HFFc6 (cell line): ENCODE results near the gene MAP1LC3B2. TPM values are rescaled to one million over a fixed set of nuclear protein-coding genes. Genes with fewer than 3 reads are reported as not detected.
A peak's percentile ranks its signal among the peaks of the same experiment; 100 is the strongest.

Experiments
- DNase-seq: peaks from one replicate; pipeline ENCODE4 v3.0.0-alpha.2; 2018
- H3K27ac Mint-ChIP-seq: 2 replicates; pipeline ENCODE4 v1.8.0; 2020; ENCODE audit warnings: mild to moderate bottlenecking, mixed read lengths
- H3K27me3 Mint-ChIP-seq: 2 replicates; pipeline ENCODE4 v1.8.0; 2021; ENCODE audit warnings: mild to moderate bottlenecking, moderate library complexity, mixed read lengths; ENCODE audit not compliant: insufficient read depth
- H3K36me3 Mint-ChIP-seq: 2 replicates; pipeline ENCODE4 v1.8.0; 2021; ENCODE audit warnings: low read depth, mixed read lengths
- H3K4me1 Mint-ChIP-seq: 2 replicates; pipeline ENCODE4 v1.8.0; 2020; ENCODE audit warnings: low read depth, mixed read lengths
- H3K4me3 Mint-ChIP-seq: 2 replicates; pipeline ENCODE4 v1.8.0; 2020; ENCODE audit warnings: mild to moderate bottlenecking, moderate library complexity, mixed read lengths
- H3K9me3 Mint-ChIP-seq: 2 replicates; pipeline ENCODE4 v1.8.0; 2020; ENCODE audit warnings: mild to moderate bottlenecking, mixed read lengths
- total RNA-seq, 6 experiments: library from RNA; stranded (reverse); fragmentation: NEBNext Ultra II Directional; extraction: Animal tissue kit (Norgen Biotek cat#: 25700); gene quantifications; 2 replicates in 1 of 6; 3 replicates in 5 of 6; pipeline ENCODE4 v1.2.3, GENCODE V29; 2021
- TF ChIP-seq, protein P1 (sequence below): fragments of 200-600 bp; sonication (generic); IDR thresholded peaks from 2 replicates; pipeline ENCODE4 v1.5.0; 2021; ENCODE audit warnings: antibody characterized with exemption, mild to moderate bottlenecking

MAP1LC3B2 gene
- total RNA-seq, 6 experiments from 2014 or later, result 1.7 to 3.7 (median 2.9) TPM

DNA sequence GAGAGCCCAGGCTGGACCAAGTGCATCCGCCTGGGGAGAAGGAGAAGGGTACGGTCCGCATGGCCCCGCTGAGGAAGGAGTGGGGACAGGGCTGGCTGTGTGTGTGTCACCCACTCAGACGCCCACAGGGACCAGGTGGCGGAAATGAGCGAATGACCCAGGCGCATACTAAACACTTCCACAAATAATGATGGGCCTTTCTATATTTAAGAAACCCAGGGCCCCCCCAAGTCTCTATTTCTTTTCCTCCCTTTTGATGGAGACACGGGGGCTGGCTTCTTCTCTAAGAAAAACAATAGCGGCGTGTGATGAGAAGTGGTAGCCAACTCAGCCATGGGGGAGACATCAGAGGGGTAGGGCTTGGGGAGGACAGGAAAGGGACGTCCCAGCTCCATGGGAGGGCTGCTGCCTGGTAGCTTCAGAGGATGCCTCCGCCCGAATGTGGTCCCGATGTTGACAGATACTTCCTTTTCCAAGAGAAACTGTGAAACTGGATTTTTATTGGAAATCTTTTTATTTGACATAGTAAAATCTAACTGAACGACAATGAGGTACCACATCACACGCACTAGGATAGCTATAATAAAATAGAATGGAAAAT is 6.3 kb upstream of the MAP1LC3B2 start:
- H3K36me3 Mint-ChIP-seq, result no peaks in the 10 kb centered on the region
- H3K4me1 Mint-ChIP-seq, result peaks cover 18% of the 10 kb centered on the region
- DNase-seq, result no peak
- no peaks in the 10 kb centered on the region for H3K9me3 Mint-ChIP-seq
- H3K27me3 Mint-ChIP-seq, result peaks cover 2% of the 10 kb centered on the region; the same call in 1 of the 2 replicates
- no peak overlapping the region for H3K4me3 Mint-ChIP-seq
- TF ChIP-seq, protein P1, sequence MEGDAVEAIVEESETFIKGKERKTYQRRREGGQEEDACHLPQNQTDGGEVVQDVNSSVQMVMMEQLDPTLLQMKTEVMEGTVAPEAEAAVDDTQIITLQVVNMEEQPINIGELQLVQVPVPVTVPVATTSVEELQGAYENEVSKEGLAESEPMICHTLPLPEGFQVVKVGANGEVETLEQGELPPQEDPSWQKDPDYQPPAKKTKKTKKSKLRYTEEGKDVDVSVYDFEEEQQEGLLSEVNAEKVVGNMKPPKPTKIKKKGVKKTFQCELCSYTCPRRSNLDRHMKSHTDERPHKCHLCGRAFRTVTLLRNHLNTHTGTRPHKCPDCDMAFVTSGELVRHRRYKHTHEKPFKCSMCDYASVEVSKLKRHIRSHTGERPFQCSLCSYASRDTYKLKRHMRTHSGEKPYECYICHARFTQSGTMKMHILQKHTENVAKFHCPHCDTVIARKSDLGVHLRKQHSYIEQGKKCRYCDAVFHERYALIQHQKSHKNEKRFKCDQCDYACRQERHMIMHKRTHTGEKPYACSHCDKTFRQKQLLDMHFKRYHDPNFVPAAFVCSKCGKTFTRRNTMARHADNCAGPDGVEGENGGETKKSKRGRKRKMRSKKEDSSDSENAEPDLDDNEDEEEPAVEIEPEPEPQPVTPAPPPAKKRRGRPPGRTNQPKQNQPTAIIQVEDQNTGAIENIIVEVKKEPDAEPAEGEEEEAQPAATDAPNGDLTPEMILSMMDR, result no peak
- no peak overlapping the region for H3K27ac Mint-ChIP-seq

DNA sequence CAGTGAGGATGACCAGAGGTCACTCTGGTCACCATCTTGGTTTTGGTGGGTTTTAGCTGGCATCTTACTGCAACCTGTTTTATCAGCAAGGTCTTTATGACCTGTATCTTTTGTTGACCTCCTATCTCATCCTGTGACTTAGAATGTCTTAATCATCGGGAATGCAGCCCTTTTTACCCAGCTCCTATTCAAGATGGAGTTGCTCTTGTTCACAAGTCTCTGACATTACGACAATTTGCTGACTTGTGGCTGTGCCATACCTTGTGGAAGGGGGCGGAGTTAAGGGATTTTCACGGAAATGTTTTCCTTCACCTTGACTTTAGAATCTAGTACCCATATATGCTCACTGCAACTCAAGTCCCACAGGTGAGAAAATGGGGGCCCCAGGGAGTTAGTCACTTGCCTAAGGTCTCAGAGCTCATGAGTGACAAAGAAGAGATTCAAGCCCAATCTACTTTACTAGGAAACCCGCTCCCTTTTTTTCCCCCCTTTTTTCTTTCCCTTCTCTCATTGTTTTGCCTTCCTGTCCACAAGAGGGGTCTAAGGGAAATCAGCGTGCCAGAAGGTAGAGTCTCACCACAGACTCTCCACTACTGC is 2.7 kb upstream of the MAP1LC3B2 start:
- Mint-ChIP-seq H3K27me3 (peaks cover 2% of the 10 kb centered on the region; the same call in 1 of the 2 replicates), H3K27ac (no peak overlapping the region), H3K4me1 (peaks cover 17% of the 10 kb centered on the region), H3K9me3 (no peaks in the 10 kb centered on the region), H3K4me3 (no peak overlapping the region), H3K36me3 (no peaks in the 10 kb centered on the region)
- DNase-seq, result no peak
- TF ChIP-seq, protein P1, result no peak

DNA sequence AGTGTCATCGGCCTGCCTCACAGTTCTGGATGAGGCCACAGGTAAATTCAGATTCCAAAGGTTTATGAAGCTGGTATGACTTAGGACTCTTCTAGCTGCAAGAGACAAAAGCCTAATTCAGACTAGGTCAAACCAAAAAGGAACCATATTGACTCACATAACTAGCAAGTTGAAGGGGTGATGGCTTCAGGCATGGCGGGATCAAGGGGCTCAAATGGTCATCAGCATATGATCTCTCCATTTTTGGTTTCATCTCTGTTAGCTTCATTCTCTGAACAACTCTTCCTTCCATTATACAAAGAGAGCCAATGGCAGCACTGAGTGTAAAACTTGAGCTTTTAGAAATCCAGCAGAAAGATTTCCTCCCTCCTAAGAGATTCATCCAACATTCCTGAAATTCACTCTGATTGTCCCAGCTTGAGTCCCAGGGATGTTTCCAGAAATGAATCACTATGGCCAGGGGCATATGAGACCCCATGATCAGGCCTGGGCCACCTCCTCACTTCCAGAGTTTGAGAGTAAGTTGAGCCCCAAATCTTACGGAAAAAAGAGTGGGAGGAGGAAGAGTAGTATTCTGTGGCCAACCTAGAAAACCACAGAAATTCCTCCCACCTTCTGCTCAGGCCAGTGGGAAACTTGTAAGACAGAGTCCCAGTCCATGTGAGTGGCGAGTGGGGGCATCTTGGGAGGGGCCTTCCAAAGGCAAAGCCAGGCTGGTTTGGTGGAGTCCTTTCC is 2.0 kb upstream of the MAP1LC3B2 start:
- TF ChIP-seq, protein P1, result no peak
- DNase-seq, result peak; percentile 10
- Mint-ChIP-seq H3K36me3 (no peaks in the 10 kb centered on the region), H3K4me3 (no peak overlapping the region), H3K27ac (no peak overlapping the region), H3K4me1 (peaks cover 17% of the 10 kb centered on the region), H3K27me3 (peaks cover 2% of the 10 kb centered on the region; the same call in 1 of the 2 replicates), H3K9me3 (no peaks in the 10 kb centered on the region)

DNA sequence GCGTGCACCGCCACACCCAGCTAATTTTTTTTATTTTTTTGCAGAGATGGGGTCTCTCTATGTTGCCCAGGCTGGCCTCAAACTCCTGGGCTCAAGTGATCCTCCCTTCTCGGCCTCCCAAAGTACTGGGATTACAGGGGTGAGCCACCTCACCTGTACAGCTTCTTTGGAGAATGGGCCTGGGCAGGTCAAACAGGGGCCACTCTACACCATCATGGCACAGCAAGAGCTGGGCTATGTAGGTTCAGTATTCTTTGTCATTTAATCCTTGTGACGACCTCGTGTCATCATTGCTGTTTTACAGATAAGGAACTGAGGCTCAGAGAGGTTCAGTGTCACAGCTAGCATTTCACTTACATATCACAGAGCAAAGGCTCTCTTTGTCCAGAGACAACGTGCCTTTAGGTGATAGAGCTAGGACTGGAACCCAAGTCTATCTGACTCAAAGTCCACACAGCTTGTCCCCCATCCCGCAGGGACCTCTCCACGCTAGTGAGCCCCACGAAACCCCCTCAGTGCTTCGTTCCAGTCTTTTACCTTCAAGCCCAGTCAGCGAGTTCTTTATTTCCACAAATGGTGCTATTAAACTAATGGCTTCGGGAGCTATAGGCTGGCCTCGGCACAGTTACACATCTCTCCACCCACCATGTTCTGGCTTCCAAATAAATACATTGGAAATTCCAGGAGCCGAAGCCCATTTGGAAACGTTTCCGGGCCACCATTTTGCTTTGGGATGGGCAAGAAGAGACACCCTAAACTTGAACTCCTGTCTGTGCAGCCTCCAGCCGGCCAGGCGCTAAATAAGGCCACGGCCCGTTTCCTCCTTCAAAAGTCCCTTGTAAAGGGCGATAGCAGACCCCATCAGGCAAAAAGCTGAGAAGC is 660 bp upstream of the MAP1LC3B2 start:
- no peak overlapping the region for H3K27ac Mint-ChIP-seq
- H3K4me1 Mint-ChIP-seq, result peaks cover 17% of the 10 kb centered on the region
- DNase-seq, result no peak
- peaks cover 6% of the 10 kb centered on the region for H3K9me3 Mint-ChIP-seq
- TF ChIP-seq, protein P1, result no peak
- peaks cover 5% of the 10 kb centered on the region for H3K36me3 Mint-ChIP-seq
- H3K4me3 Mint-ChIP-seq, result no peak overlapping the region
- H3K27me3 Mint-ChIP-seq, result peaks cover 2% of the 10 kb centered on the region; the same call in 1 of the 2 replicates

DNA sequence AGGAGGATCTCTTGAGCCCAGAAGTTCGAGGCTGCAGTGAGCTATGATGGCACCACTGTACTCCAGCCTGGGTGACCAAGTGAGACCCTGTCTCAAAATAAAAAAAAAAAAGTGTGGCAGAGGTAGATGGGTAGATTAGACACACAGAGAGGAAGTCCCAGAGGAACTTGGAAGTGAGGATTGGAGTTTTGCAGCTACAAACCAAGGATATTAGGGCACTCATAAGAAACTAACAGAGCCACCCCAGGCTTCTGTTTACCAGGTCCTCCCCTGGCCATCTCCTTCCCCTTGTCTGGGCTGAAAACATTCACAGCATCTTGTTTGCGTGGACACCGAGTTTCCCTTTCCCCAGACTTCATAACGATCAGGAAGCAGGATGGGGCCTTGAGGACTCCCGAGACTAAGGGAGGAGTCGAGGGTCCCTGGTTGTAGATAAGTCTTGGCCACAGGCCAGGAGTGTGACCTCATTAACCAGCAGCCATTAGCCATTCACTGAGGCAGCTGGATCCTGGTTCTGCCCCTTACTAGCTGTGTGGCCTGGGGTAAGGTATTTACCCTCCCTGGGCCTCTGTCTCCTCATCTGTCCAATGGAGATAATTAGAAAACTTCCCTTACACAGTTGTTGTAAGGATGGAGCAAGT is 2.1 kb downstream of the MAP1LC3B2 start:
- Mint-ChIP-seq H3K9me3 (peaks cover 23% of the 10 kb centered on the region), H3K4me3 (no peak overlapping the region), H3K4me1 (peaks cover 17% of the 10 kb centered on the region), H3K36me3 (peaks cover 21% of the 10 kb centered on the region), H3K27me3 (peaks cover 1% of the 10 kb centered on the region; the same call in 1 of the 2 replicates), H3K27ac (no peak overlapping the region)
- TF ChIP-seq, protein P1, result no peak
- DNase-seq, result no peak
